Ovary (tissue), 3 donors: ENCODE results near the gene GABRR2.

Experiments used
- CTCF ChIP-seq, 3 donors: fragments of 450-650 bp in 2 of 3; fragments of 200-600 bp in 1 of 3; IDR thresholded peaks; one replicate each; pipeline versions ENCODE4 v1.5.1 to v1.8.0; 2016 to 2022; ENCODE audit warnings: antibody characterized with exemption in 3 of 3, mild to moderate bottlenecking in 1 of 3
- POLR2A ChIP-seq: fragments of 450-650 bp; IDR thresholded peaks from one replicate; pipeline ENCODE4 v1.6.1; 2017; ENCODE audit warnings: antibody characterized with exemption, mild to moderate bottlenecking, moderate library complexity
- donor health status: DM: no; HTN: no; CAD: no.

GRCh38 chr6:89251170-89251569 is 63.9 kb downstream of the GABRR2 start:
- TF ChIP-seq CTCF (IDR thresholded peaks at IDR 0.05) (no peak), POLR2A (no peak)
